Measurements from ENCODE around the gene TUSC7.

TUSC7 gene

DNA sequence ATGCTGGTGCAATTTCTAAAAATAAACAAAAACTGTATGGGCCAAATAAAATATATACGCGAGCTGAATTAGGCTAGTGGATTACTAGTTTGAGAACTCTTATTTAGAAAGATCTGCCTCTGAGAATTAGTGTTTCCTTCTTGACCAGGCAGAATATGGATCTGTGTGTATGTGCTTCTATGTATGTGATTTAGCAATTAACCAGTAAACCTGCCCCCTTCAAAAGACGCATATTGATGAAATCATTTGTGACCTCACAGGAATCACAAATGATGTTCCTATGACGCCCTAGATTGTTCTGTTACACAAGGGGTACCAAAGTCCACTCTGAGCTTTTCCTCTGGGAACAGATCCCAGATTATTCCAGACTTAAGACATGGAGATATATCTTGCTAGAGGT, at the start of gene TUSC7:
TSS of gene TUSC7 (plus strand) at position 301 of the 400 bp plus-strand sequence.
- Mint-ChIP-seq H3K9me3 (peaks cover 13% of the 10 kb centered on the region), H3K4me1 (no peaks in the 10 kb centered on the region), H3K4me3 (no peak within 1 kb of the TSS), H3K27ac (no peak within 1 kb of the TSS), H3K36me3 (ENCODE audit: low read depth) (no peaks in the 10 kb centered on the region), H3K27me3 (no peaks in the 10 kb centered on the region)
- ATAC-seq (no peak), DNase-seq (no peak)

- Mint-ChIP-seq H3K4me3 (no peak overlapping the region), H3K4me1 (no peaks in the 10 kb centered on the region), H3K9me3 (peaks cover 9% of the 10 kb centered on the region), H3K36me3 (ENCODE audit: low read depth) (no peaks in the 10 kb centered on the region), H3K27ac (no peak overlapping the region), H3K27me3 (no peaks in the 10 kb centered on the region)
- ATAC-seq: no peak
- no peak for DNase-seq
Observed at GRCh38 chr3:116661196-116661595, 48.4 kb upstream of the TUSC7 start.

DNA sequence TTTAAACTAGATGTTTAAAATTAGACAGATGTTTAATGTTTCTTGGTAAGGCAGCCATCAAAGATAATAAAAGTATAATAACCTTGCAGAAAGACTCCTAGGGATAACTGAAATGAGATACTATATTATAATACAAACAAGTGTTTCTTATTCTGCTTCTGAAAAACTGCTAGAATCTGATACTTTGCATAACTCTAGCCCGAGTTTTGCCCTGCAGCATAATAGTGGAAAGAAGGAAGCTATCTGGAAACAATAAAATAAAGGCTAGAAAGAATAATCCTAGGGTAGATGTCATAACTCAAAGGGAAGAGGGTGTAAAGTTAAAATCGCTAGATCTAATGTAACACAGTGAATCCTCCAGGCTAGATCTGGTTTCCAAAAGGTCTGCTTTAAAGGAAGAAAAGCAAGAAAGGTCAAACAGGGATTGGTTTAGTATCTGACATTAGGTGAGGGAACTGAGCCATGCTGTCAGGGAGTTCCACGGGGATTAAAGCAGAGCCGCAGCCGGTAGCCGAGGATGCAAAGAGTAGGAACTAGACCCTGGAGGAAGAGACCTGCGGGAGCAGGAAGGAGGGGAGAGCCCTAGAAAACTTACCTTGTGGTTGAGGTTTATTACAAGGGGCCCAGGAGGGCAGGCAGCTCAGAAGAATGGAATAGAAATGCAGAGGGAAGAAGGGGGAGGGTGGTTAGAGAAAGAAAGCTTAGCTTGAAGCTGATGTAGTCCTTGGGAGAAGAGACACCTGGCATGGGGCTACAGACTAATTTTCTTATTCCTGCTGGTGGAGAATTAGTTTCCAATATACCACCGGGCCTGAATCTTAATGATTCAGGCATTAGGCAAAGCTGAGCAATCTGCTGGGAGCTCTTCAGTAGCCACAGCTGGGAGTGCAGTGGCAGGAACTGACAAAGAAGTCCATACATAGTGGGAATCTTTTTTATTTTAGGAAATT, 46.1 kb upstream of the TUSC7 start:
- H3K27ac Mint-ChIP-seq: no peak overlapping the region
- peaks cover 16% of the 10 kb centered on the region for H3K9me3 Mint-ChIP-seq
- H3K36me3 Mint-ChIP-seq (ENCODE audit: low read depth): no peaks in the 10 kb centered on the region
- ATAC-seq: no peak
- no peak for DNase-seq
- no peak overlapping the region for H3K4me3 Mint-ChIP-seq
- no peaks in the 10 kb centered on the region for H3K27me3 Mint-ChIP-seq
- H3K4me1 Mint-ChIP-seq: no peaks in the 10 kb centered on the region

- H3K27me3 Mint-ChIP-seq: no peaks in the 10 kb centered on the region
- ATAC-seq (no peak), DNase-seq (no peak)
- H3K4me3 Mint-ChIP-seq: no peak overlapping the region
- no peaks in the 10 kb centered on the region for H3K4me1 Mint-ChIP-seq
- H3K9me3 Mint-ChIP-seq: peaks cover 16% of the 10 kb centered on the region
- no peak overlapping the region for H3K27ac Mint-ChIP-seq
- H3K36me3 Mint-ChIP-seq (ENCODE audit: low read depth): no peaks in the 10 kb centered on the region
Observed at GRCh38 chr3:116667324-116667723, 42.3 kb upstream of the TUSC7 start.

- no peak for DNase-seq
- no peak for ATAC-seq
- Mint-ChIP-seq H3K27me3 (no peaks in the 10 kb centered on the region), H3K9me3 (peaks cover 16% of the 10 kb centered on the region), H3K27ac (peak overlapping the region; percentile 10), H3K4me3 (no peak overlapping the region), H3K4me1 (no peaks in the 10 kb centered on the region), H3K36me3 (ENCODE audit: low read depth) (no peaks in the 10 kb centered on the region)
Observed at GRCh38 chr3:116667791-116668190, 41.8 kb upstream of the TUSC7 start.

GRCh38 chr3:116669576-116669975, 40.0 kb upstream of the TUSC7 start:
- DNase-seq: no peak
- no peak for ATAC-seq
- H3K36me3 Mint-ChIP-seq (ENCODE audit: low read depth): no peaks in the 10 kb centered on the region
- no peak overlapping the region for H3K27ac Mint-ChIP-seq
- H3K9me3 Mint-ChIP-seq: peaks cover 11% of the 10 kb centered on the region
- no peaks in the 10 kb centered on the region for H3K4me1 Mint-ChIP-seq
- H3K4me3 Mint-ChIP-seq: no peak overlapping the region
- no peaks in the 10 kb centered on the region for H3K27me3 Mint-ChIP-seq

- no peak for ATAC-seq
- Mint-ChIP-seq H3K4me1 (no peaks in the 10 kb centered on the region), H3K4me3 (no peak overlapping the region), H3K27ac (no peak overlapping the region), H3K9me3 (peaks cover 11% of the 10 kb centered on the region), H3K36me3 (ENCODE audit: low read depth) (no peaks in the 10 kb centered on the region), H3K27me3 (no peaks in the 10 kb centered on the region)
- DNase-seq: no peak
Observed at GRCh38 chr3:116671151-116671550, 38.4 kb upstream of the TUSC7 start.

GRCh38 chr3:116678853-116679252, 30.7 kb upstream of the TUSC7 start:
- H3K36me3 Mint-ChIP-seq (ENCODE audit: low read depth): no peaks in the 10 kb centered on the region
- no peaks in the 10 kb centered on the region for H3K9me3 Mint-ChIP-seq
- ATAC-seq (no peak), DNase-seq (no peak)
- no peak overlapping the region for H3K27ac Mint-ChIP-seq
- H3K4me3 Mint-ChIP-seq: no peak overlapping the region
- H3K27me3 Mint-ChIP-seq: no peaks in the 10 kb centered on the region
- no peaks in the 10 kb centered on the region for H3K4me1 Mint-ChIP-seq

DNA sequence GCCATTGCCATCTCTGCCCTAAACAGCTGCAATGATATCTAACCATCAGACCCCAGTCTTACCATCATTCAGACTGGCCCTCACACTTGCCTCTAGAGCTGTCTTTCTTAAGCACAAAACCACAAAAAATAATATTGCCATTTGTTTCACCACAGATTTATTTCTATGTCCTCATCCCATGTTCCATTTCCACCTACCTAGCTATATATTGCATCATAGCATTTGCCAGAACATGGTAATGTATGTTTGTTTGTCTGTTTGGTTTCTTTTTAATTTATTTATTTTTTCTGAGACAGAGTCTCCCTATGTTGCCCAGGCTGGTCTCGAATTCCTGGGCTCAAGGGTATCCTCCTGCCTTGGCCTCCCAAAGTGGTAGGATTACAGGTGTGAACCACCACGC, 18.5 kb upstream of the TUSC7 start:
- ATAC-seq (no peak), DNase-seq (no peak)
- Mint-ChIP-seq H3K27me3 (no peaks in the 10 kb centered on the region), H3K4me3 (no peak overlapping the region), H3K36me3 (ENCODE audit: low read depth) (no peaks in the 10 kb centered on the region), H3K4me1 (no peaks in the 10 kb centered on the region), H3K27ac (no peak overlapping the region), H3K9me3 (peaks cover 4% of the 10 kb centered on the region)

DNA sequence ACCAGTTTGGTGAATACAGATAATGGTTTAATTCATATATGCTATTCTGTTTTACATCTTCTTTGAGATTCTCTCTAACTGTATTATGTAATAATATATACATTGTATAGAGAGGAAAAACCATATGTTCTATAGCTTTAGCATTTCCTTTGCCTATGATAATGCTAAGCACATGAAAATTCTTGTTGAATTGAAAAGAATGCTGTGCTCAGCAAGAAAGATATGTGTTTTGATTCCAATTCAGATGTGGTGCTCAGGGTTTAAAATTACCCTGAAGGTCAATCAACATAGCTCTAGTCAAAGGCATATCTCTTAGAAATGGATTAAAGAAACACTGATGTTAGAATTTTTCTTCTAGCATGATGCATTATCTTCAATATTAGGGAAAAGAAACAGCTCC, 8.5 kb upstream of the TUSC7 start:
- no peak overlapping the region for H3K27ac Mint-ChIP-seq
- no peaks in the 10 kb centered on the region for H3K36me3 Mint-ChIP-seq (ENCODE audit: low read depth)
- DNase-seq (no peak), ATAC-seq (no peak)
- no peaks in the 10 kb centered on the region for H3K27me3 Mint-ChIP-seq
- H3K4me3 Mint-ChIP-seq: no peak overlapping the region
- peaks cover 17% of the 10 kb centered on the region for H3K9me3 Mint-ChIP-seq
- H3K4me1 Mint-ChIP-seq: no peaks in the 10 kb centered on the region

GRCh38 chr3:116702334-116702733, 7.2 kb upstream of the TUSC7 start:
- no peak for DNase-seq
- Mint-ChIP-seq H3K4me3 (no peak overlapping the region), H3K9me3 (peaks cover 9% of the 10 kb centered on the region), H3K27me3 (no peaks in the 10 kb centered on the region), H3K27ac (no peak overlapping the region), H3K36me3 (ENCODE audit: low read depth) (no peaks in the 10 kb centered on the region), H3K4me1 (no peaks in the 10 kb centered on the region)
- ATAC-seq: no peak

- no peak for ATAC-seq
- H3K4me1 Mint-ChIP-seq: no peaks in the 10 kb centered on the region
- H3K4me3 Mint-ChIP-seq: no peak overlapping the region
- H3K36me3 Mint-ChIP-seq (ENCODE audit: low read depth): no peaks in the 10 kb centered on the region
- no peaks in the 10 kb centered on the region for H3K27me3 Mint-ChIP-seq
- DNase-seq: no peak
- peaks cover 13% of the 10 kb centered on the region for H3K9me3 Mint-ChIP-seq
- no peak overlapping the region for H3K27ac Mint-ChIP-seq
Observed at GRCh38 chr3:116707531-116707930, 2.0 kb upstream of the TUSC7 start.

DNA sequence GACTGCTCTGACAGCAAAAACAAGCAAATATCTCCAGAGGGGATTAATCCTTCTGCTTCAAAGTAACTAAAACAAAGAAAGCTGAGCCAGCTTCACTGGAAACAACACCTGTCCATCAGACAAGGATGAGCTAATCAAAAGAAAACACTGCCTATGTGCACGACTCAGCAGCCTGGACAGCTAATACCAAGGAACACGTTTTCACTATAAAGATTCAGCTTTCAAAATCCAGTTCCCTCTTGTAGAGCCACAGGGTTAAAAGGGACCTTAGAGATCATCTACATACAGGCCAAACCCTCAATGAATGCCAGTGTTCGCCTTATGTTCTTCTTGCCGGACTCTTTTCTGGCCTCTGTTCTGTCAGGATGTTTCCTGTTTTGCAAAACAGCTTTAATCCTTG, 6.9 kb downstream of the TUSC7 start:
- Mint-ChIP-seq H3K36me3 (ENCODE audit: low read depth) (no peaks in the 10 kb centered on the region), H3K4me1 (no peaks in the 10 kb centered on the region), H3K27me3 (no peaks in the 10 kb centered on the region), H3K4me3 (no peak overlapping the region), H3K27ac (no peak overlapping the region), H3K9me3 (no peaks in the 10 kb centered on the region)
- DNase-seq (no peak), ATAC-seq (no peak)

DNA sequence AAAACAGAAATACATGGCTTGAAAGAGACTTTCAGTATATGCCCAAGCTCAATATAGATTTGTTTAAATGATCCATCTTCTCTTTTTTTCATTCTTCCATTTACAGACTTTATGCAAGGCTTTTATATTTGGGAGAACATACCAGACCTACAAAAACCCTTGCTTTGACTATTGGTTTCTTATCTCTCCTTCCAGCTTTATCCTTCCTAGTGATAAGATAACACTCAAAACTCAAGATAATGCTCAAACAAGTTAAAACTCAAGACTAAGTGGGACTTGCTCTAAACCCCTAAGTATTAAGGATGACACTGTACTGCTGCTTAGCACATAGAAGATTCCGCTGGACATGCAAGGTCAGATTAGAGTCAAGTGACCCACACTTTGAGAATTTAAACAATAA, 8.0 kb downstream of the TUSC7 start:
- Mint-ChIP-seq H3K36me3 (ENCODE audit: low read depth) (no peaks in the 10 kb centered on the region), H3K27ac (no peak overlapping the region), H3K9me3 (no peaks in the 10 kb centered on the region), H3K4me1 (no peaks in the 10 kb centered on the region), H3K27me3 (no peaks in the 10 kb centered on the region), H3K4me3 (no peak overlapping the region)
- ATAC-seq (no peak), DNase-seq (no peak)

DNA sequence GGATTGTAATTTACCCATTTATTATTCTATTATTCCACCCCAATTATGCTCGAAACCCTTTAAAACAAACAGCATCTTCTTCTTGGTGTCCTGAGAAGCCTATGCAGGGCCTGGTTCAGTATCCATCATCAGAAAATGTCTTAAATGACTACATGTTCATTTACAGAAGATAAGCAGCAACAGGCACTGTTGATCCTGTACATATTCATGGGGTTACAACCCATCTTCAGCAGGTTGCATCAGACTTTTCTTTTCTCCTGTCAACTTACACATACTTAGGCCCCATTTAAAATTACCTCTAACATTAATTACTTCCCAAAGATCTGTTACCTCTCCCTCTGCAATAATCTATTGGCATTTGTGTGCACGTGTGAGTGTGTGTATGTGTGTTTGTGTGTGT, 18.9 kb downstream of the TUSC7 start:
- H3K27me3 Mint-ChIP-seq: no peaks in the 10 kb centered on the region

More for the DNA sequence above, 18.9 kb downstream of the TUSC7 start:
- Mint-ChIP-seq H3K9me3 (peaks cover 4% of the 10 kb centered on the region), H3K4me1 (no peaks in the 10 kb centered on the region), H3K27ac (no peak overlapping the region), H3K36me3 (ENCODE audit: low read depth) (no peaks in the 10 kb centered on the region), H3K4me3 (no peak overlapping the region)
- DNase-seq (no peak), ATAC-seq (no peak)
